GM12878 (cell line): Measurements from ENCODE around the gene HSPA12A. TPM values are rescaled to one million over a fixed set of nuclear protein-coding genes. Genes with fewer than 3 reads are reported as not detected.
A peak's percentile ranks its signal among the peaks of the same experiment; 100 is the strongest.

Source experiments
- ATAC-seq: fragments of 200-7000 bp; cut with Tn5 transposase; 3 replicates; pipeline ENCODE4 v1.9.1; 2020; ENCODE audit warnings: mild to moderate bottlenecking, moderate library complexity
- BruUV-seq: library from RNA; stranded (reverse); fragments of 400-500 nt; replicated peaks from 2 replicates; lab custom pipeline; 2021; lab: Mats Ljungman, UMichigan
- CTCF ChIA-PET: fragments of 300-600 bp; sonication (Branson Sonifier 250); formaldehyde crosslinking; extraction: SDS; loops from one replicate; lab custom pipeline; 2021; ENCODE audit warnings: inconsistent platforms; lab: Yijun Ruan, JAX
- POLR2A ChIA-PET: fragments of 350-600 bp; formaldehyde crosslinking; extraction: SDS; loops from one replicate; lab custom pipeline; 2021; ENCODE audit warnings: inconsistent platforms; lab: Charles Lee
- RAD21 ChIA-PET: fragments of 300-600 bp; sonication (Branson Sonifier 250); formaldehyde crosslinking; loops from one replicate; lab custom pipeline; 2023; ENCODE audit warnings: antibody characterized with exemption; ENCODE audit not compliant: unreplicated experiment; lab: Charles Lee
- SMC1A ChIA-PET: fragments of 300-600 bp; sonication (Branson Sonifier 250); formaldehyde crosslinking; loops from one replicate; lab custom pipeline; 2023; ENCODE audit not compliant: unreplicated experiment, uncharacterized antibody; lab: Charles Lee
- DNase-seq: peaks from one replicate; pipeline ENCODE4 v3.0.0-alpha.2; 2011; ENCODE audit warnings: low read depth, low spot score
- FAIRE-seq: peaks from 3 replicates; lab custom pipeline; 2011; peaks lifted over from hg19 to GRCh38; lab: Jason Lieb, UNC
- H2AFZ ChIP-seq: 2 replicates; pipeline ENCODE4 v1.6.0; 2011; ENCODE audit warnings: low read depth, low read length, control low read depth; ENCODE audit not compliant: control insufficient read depth
- H3K27ac ChIP-seq: 2 replicates; pipeline ENCODE4 v1.5.1; 2011; ENCODE audit warnings: control low read depth; ENCODE audit not compliant: control insufficient read depth, insufficient read depth
- H3K27me3 ChIP-seq, 2 experiments: replicated peaks in 1 of 2; 2 replicates each; pipeline versions ENCODE4 v1.6.0 to v1.6.1; 2011; ENCODE audit warnings: low read length in 1 of 2; ENCODE audit not compliant: control insufficient read depth in 2 of 2, insufficient read depth in 2 of 2
- H3K36me3 ChIP-seq, 2 experiments: 2 replicates each; pipeline ENCODE4 v1.5.1; 2011; ENCODE audit warnings: low read length in 1 of 2; ENCODE audit not compliant: control insufficient read depth in 2 of 2, insufficient read depth in 2 of 2
- H3K4me1 ChIP-seq: 2 replicates; pipeline ENCODE4 v1.6.1; 2011; ENCODE audit warnings: mild to moderate bottlenecking, low read length, moderate library complexity, mixed read lengths; ENCODE audit not compliant: control insufficient read depth, insufficient read depth
- H3K4me2 ChIP-seq: 2 replicates; pipeline ENCODE4 v1.6.0; 2011; ENCODE audit warnings: control low read depth; ENCODE audit not compliant: control insufficient read depth, insufficient read depth
- H3K4me3 ChIP-seq: fragments of 200-600 bp; sonication (generic); 2 replicates; pipeline ENCODE4 v1.5.1; 2016
- H3K79me2 ChIP-seq: 2 replicates; pipeline ENCODE4 v1.6.0; 2011; ENCODE audit warnings: low read length; ENCODE audit not compliant: control insufficient read depth, insufficient read depth
- H3K9ac ChIP-seq: 2 replicates; pipeline ENCODE4 v1.8.0; 2011; ENCODE audit warnings: low read length, control low read depth, mixed read lengths; ENCODE audit not compliant: control insufficient read depth, insufficient read depth
- H3K9me3 ChIP-seq: replicated peaks from 3 replicates; pipeline ENCODE4 v1.5.1; 2011; ENCODE audit warnings: mild to moderate bottlenecking, low read length; ENCODE audit not compliant: control insufficient read depth, insufficient read depth
- H4K20me1 ChIP-seq: 2 replicates; pipeline ENCODE4 v1.6.0; 2011; ENCODE audit not compliant: control insufficient read depth, insufficient read depth
- ATF7 ChIP-seq: fragments of 450-650 bp; IDR thresholded peaks from 2 replicates; pipeline ENCODE4 v1.6.1; 2016; ENCODE audit warnings: low read depth, mild to moderate bottlenecking
- E2F8 ChIP-seq: fragments of 450-650 bp; IDR thresholded peaks from 2 replicates; pipeline ENCODE4 v1.6.1; 2018; ENCODE audit warnings: mild to moderate bottlenecking, low read depth, moderate library complexity; ENCODE audit not compliant: partially characterized antibody
- EED ChIP-seq: sonication (generic); IDR thresholded peaks from 2 replicates; pipeline ENCODE4 v1.6.1; 2016; ENCODE audit warnings: antibody characterized with exemption, low read depth
- FOS ChIP-seq: IDR thresholded peaks from 3 replicates; pipeline ENCODE4 v1.6.1; 2011; ENCODE audit warnings: borderline replicate concordance; ENCODE audit not compliant: insufficient read length; ENCODE audit errors: extremely low read depth
- HDAC6 ChIP-seq: fragments of 200-600 bp; sonication (generic); IDR thresholded peaks from one replicate; pipeline ENCODE4 v1.8.0; 2017; ENCODE audit warnings: antibody characterized with exemption; ENCODE audit not compliant: unreplicated experiment
- KLF5 ChIP-seq: fragments of 450-650 bp; IDR thresholded peaks from 2 replicates; pipeline ENCODE4 v1.6.1; 2014; ENCODE audit warnings: mild to moderate bottlenecking; ENCODE audit not compliant: partially characterized antibody
- MTA2 ChIP-seq: fragments of 450-650 bp; IDR thresholded peaks from 2 replicates; pipeline ENCODE4 v1.6.1; 2016; ENCODE audit warnings: low read depth, mild to moderate bottlenecking, moderate library complexity
- NBN ChIP-seq: fragments of 450-650 bp; IDR thresholded peaks from 2 replicates; pipeline ENCODE4 v1.6.1; 2016
- NFYB ChIP-seq: IDR thresholded peaks from 2 replicates; pipeline ENCODE4 v1.6.1; 2011; ENCODE audit warnings: low read depth, mild to moderate bottlenecking, low read length, improper control_type of control experiment, moderate library complexity; ENCODE audit not compliant: insufficient read depth
- RBBP5 ChIP-seq: fragments of 200-600 bp; sonication (generic); conservative IDR thresholded peaks from 2 replicates; pipeline ENCODE4 v1.6.1; 2016
- RCOR1 ChIP-seq: conservative IDR thresholded peaks from 2 replicates; pipeline ENCODE4 v1.6.1; 2012; ENCODE audit warnings: low read depth, low read length, improper control_type of control experiment
- SP1 ChIP-seq: IDR thresholded peaks from one replicate; pipeline ENCODE4 v1.6.1; 2011; ENCODE audit warnings: low read depth, low read length
- USF1 ChIP-seq: IDR thresholded peaks from 2 replicates; pipeline ENCODE4 v1.6.1; 2011; ENCODE audit warnings: borderline replicate concordance, low read depth, mild to moderate bottlenecking, moderate library complexity, mixed read lengths, low read length; ENCODE audit not compliant: insufficient read depth; ENCODE audit errors: extremely low read length
- ZSCAN29 ChIP-seq: fragments of 450-650 bp; IDR thresholded peaks from 2 replicates; pipeline ENCODE4 v1.6.1; 2017; ENCODE audit warnings: mild to moderate bottlenecking, moderate library complexity
- WGBS: methylation state at CpG from one replicate; pipeline ENCODE4 v1.1.6; 2016; ENCODE audit warnings: low lambda C conversion rate; ENCODE audit not compliant: insufficient replicate concordance, insufficient coverage; ENCODE audit errors: missing lambda C conversion rate; 5-methylcytosine and 5-hydroxymethylcytosine counted together
- in situ Hi-C: fragments of 300-500 bp; cut with MboI; formaldehyde crosslinking; loops from 9 replicates; pipeline ENCODE4 v1.14.3; 2018; ENCODE audit warnings: mixed read lengths
- intact Hi-C: fragments of 100-400 bp; cut with micrococcal nuclease; formaldehyde crosslinking; loops from one replicate; pipeline ENCODE4 v1.14.2; 2022; ENCODE audit not compliant: unreplicated experiment
- polyA plus RNA-seq, 11 experiments: library from polyadenylated mRNA; depleted of rRNA in 4 of 11; unstranded in 6 of 11; stranded (reverse) in 5 of 11; fragments of >200 nt; fragmentation: Nextera tagmentation in 4 of 11; fragmentation: Illumina TruSeq in 1 of 11; extraction: Ambion mirVana in 4 of 11; extraction: Trizol in 1 of 11; gene quantifications; 1 replicate in 1 of 11; 2 replicates in 10 of 11; pipeline versions ENCODE4 v1.2.1 to v1.2.3, GENCODE V29; 2011 to 2016; ENCODE audit warnings: inconsistent platforms in 2 of 11, missing spikeins in 2 of 11, low read depth in 1 of 11
- total RNA-seq, 4 experiments: library from RNA; depleted of rRNA in 3 of 4; stranded (reverse); fragments of >200 nt in 3 of 4; fragmentation: Illumina TruSeq in 1 of 4; extraction: Trizol in 1 of 4; gene quantifications; 2 replicates each; pipeline versions ENCODE4 v1.2.1 to v1.2.3, GENCODE V29; 2013 to 2021

The HSPA12A gene
- total and polyA plus RNA-seq, 10 of the 15 experiments (the other 5 are each of a cell fraction or from before 2014, with no cell fraction given): 0.90 to 20.2 (median 2.8) TPM

GRCh38 chr10:116784035-116784434, 41.7 kb upstream of the HSPA12A start:
- ChIA-PET RAD21 (no interaction called here), POLR2A (no interaction called here), SMC1A (no interaction called here)
- no peak overlapping the region for H3K9ac ChIP-seq
- no peaks in the 10 kb centered on the region for H3K9me3 ChIP-seq
- no peak overlapping the region for H3K4me3 ChIP-seq
- no peaks in the 10 kb centered on the region for H4K20me1 ChIP-seq
- H3K27me3 ChIP-seq: no peaks in the 10 kb centered on the region
- H3K36me3 ChIP-seq: no peaks in the 10 kb centered on the region
- DNase-seq: no peak
- TF ChIP-seq KLF5 (no peak), NFYB (0 out of 2 replicates have a peak, but pooled peaks have one; percentile 18)
- TF ChIP-seq, all 136 proteins: peak for 1
- intact Hi-C loops (no loop called here), in situ Hi-C loops (loop anchor here (10.0 kb wide), 1 partner anchor 99 kb away; no protein-coding TSS in a partner anchor)
- FAIRE-seq (no peak), ATAC-seq (no peak)
- Histone ChIP-seq H3K27ac (no peak overlapping the region), H3K4me1 (peaks cover 3% of the 10 kb centered on the region; the same call in 1 of the 2 replicates), H2AFZ (no peak overlapping the region), H3K79me2 (no peaks in the 10 kb centered on the region), H3K4me2 (no peak overlapping the region)
- 54% methylated on average over 3 of the region's 3 CpGs for WGBS
- BruUV-seq: no TSS peak
- CTCF ChIA-PET: no interaction called here

GRCh38 chr10:116783011-116783655, 40.8 kb upstream of the HSPA12A start:
- Histone ChIP-seq H3K9ac (no peak overlapping the region), H3K4me1 (peaks cover 3% of the 10 kb centered on the region; the same call in 1 of the 2 replicates), H3K27ac (no peak overlapping the region), H3K4me3 (no peak overlapping the region), H3K36me3 (no peaks in the 10 kb centered on the region), H3K27me3 (no peaks in the 10 kb centered on the region), H4K20me1 (no peaks in the 10 kb centered on the region), H3K79me2 (no peaks in the 10 kb centered on the region), H3K9me3 (no peaks in the 10 kb centered on the region), H2AFZ (no peak overlapping the region), H3K4me2 (no peak overlapping the region)
- ATAC-seq: no peak
- ChIA-PET RAD21 (no interaction called here), SMC1A (no interaction called here), POLR2A (no interaction called here), CTCF (interaction anchor here (0.7 to 1.0 kb wide), 2 partner anchors 13 to 385 kb away, joined by 3 read pairs; no protein-coding TSS in a partner anchor)
- intact Hi-C loops: no loop called here
- in situ Hi-C loops: loop anchor here (10.0 kb wide), 1 partner anchor 98 kb away; no protein-coding TSS in a partner anchor
- no peak for DNase-seq
- WGBS: 22% methylated on average over 12 of the region's 13 CpGs
- no peak for TF ChIP-seq MTA2
- no peak for TF ChIP-seq EED
- TF ChIP-seq E2F8: no peak
- TF ChIP-seq NBN: no peak
- no peak for TF ChIP-seq ZSCAN29
- TF ChIP-seq KLF5: no peak
- no peak for TF ChIP-seq HDAC6
- TF ChIP-seq USF1: no peak
- TF ChIP-seq ATF7: no peak
- no peak for TF ChIP-seq RCOR1
- TF ChIP-seq FOS: no peak
- TF ChIP-seq SP1: no peak
- TF ChIP-seq RBBP5: no peak
- FAIRE-seq: no peak
- BruUV-seq: no TSS peak
